ENCODE data around the gene HAX1.
"Not testable (repeated sequence)": the region's sequence is repeated elsewhere in the genome, so short reads cannot be mapped to it uniquely, and the experiment has no call there.

Gene HAX1

GRCh38 chr1:154313066-154313356, 40.6 kb downstream of the HAX1 start:
- H3K27ac ChIP-seq = no peak overlapping the region
- CTCF ChIA-PET = no interaction called here
- TF ChIP-seq CTCF (conservative IDR thresholded peaks at IDR 0.05; ENCODE audit: low read depth) = no peak
- DNase-seq (ENCODE audit: low spot score) = no peak
- POLR2A ChIA-PET (ENCODE audit: low non-redundant PET) = no interaction called here

- H3K27ac ChIP-seq; DNase-seq (ENCODE audit: low spot score); POLR2A ChIA-PET (ENCODE audit: low non-redundant PET); CTCF ChIA-PET: not testable (repeated sequence)
These were observed 41.8 kb downstream of the HAX1 start for GRCh38 chr1:154314226-154314625.

- TF ChIP-seq CTCF (conservative IDR thresholded peaks at IDR 0.05; ENCODE audit: low read depth) = no peak
- no peak overlapping the region for H3K27ac ChIP-seq
- ChIA-PET CTCF (interaction anchor here (0.5 kb wide), 1 partner anchor 9 kb away, joined by 3 read pairs; no protein-coding TSS in a partner anchor), POLR2A (ENCODE audit: low non-redundant PET) (interaction anchor here (0.6 kb wide), 1 partner anchor 23 kb away, joined by 3 read pairs; no protein-coding TSS in a partner anchor)
- DNase-seq (ENCODE audit: low spot score) = no peak
These were observed 44.3 kb downstream of the HAX1 start for GRCh38 chr1:154316704-154317103.

- ChIA-PET POLR2A (ENCODE audit: low non-redundant PET) (no interaction called here), CTCF (no interaction called here)
- H3K27ac ChIP-seq = no peak overlapping the region
- DNase-seq (ENCODE audit: low spot score) = no peak
- no peak for TF ChIP-seq CTCF (conservative IDR thresholded peaks at IDR 0.05; ENCODE audit: low read depth)
These were observed 46.0 kb downstream of the HAX1 start for GRCh38 chr1:154318386-154318785.

GRCh38 chr1:154320882-154321608, 48.6 kb downstream of the HAX1 start, which contains the start of gene AQP10:
AQP10 (plus strand) TSS chr1:154321093; CDS start chr1:154321156, 63 bp downstream.
- peak within 1 kb of the TSS; percentile 76 for H3K27ac ChIP-seq
- ChIA-PET POLR2A (ENCODE audit: low non-redundant PET) (interaction anchor here (0.6 to 0.7 kb wide), 2 partner anchors 102 to 558 kb away, joined by 3 to 6 read pairs; no protein-coding TSS in a partner anchor), CTCF (interaction anchor here (0.6 to 2.6 kb wide), 2 partner anchors 13 to 14 kb away, joined by 3 to 9 read pairs; no protein-coding TSS in a partner anchor)
- no peak for TF ChIP-seq CTCF (conservative IDR thresholded peaks at IDR 0.05; ENCODE audit: low read depth)
- no peak for DNase-seq (ENCODE audit: low spot score)

GRCh38 chr1:154321609-154321934, 49.1 kb downstream of the HAX1 start:
- CTCF ChIA-PET = interaction anchor here (0.6 kb wide), 1 partner anchor 14 kb away, joined by 3 read pairs; no protein-coding TSS in a partner anchor
- POLR2A ChIA-PET (ENCODE audit: low non-redundant PET); H3K27ac ChIP-seq; DNase-seq (ENCODE audit: low spot score): not testable (repeated sequence)

GRCh38 chr1:154323493-154323892, 51.1 kb downstream of the HAX1 start:
- no peak for DNase-seq (ENCODE audit: low spot score)
- CTCF ChIA-PET = interaction anchor here (1.1 to 3.4 kb wide), 2 partner anchors 12 to 30 kb away, joined by 3 to 29 read pairs; no protein-coding TSS in a partner anchor
- TF ChIP-seq CTCF (conservative IDR thresholded peaks at IDR 0.05; ENCODE audit: low read depth) = no peak
- POLR2A ChIA-PET (ENCODE audit: low non-redundant PET) = no interaction called here
- H3K27ac ChIP-seq = no peak overlapping the region

All from RWPE1 (cell line).